ENCODE measurements around the gene BCL2L13.

BCL2L13 gene

GRCh38 chr22:17638432-17639246 is at the start of gene BCL2L13:
Gene BCL2L13 (plus strand): TSS chr22:17638757. CDS start chr22:17655712, 16,955 bp downstream.
- DNase-seq (ENCODE audit: low spot score): peak; percentile 87

- no peak for DNase-seq (ENCODE audit: low spot score)
Measured at GRCh38 chr22:17589810-17590375, 48.7 kb upstream of the BCL2L13 start.

- no peak for DNase-seq (ENCODE audit: low spot score)
Measured at GRCh38 chr22:17590586-17590985, 48.0 kb upstream of the BCL2L13 start.

GRCh38 chr22:17592201-17592600 is 46.4 kb upstream of the BCL2L13 start:
- no peak for DNase-seq (ENCODE audit: low spot score)

- no peak for DNase-seq (ENCODE audit: low spot score)
Measured at GRCh38 chr22:17596226-17596625, 42.3 kb upstream of the BCL2L13 start.

- DNase-seq (ENCODE audit: low spot score): peak; percentile 48
Measured at GRCh38 chr22:17597217-17597616, 41.3 kb upstream of the BCL2L13 start.

GRCh38 chr22:17598318-17598717 is 40.2 kb upstream of the BCL2L13 start:
- no peak for DNase-seq (ENCODE audit: low spot score)

- DNase-seq (ENCODE audit: low spot score): no peak
Measured at GRCh38 chr22:17601031-17601430, 37.5 kb upstream of the BCL2L13 start.

- peak; percentile 14 for DNase-seq (ENCODE audit: low spot score)
Measured at GRCh38 chr22:17603668-17604067, 34.9 kb upstream of the BCL2L13 start.

- peak; percentile 64 for DNase-seq (ENCODE audit: low spot score)
Measured at GRCh38 chr22:17606496-17606895, 32.1 kb upstream of the BCL2L13 start.

- DNase-seq (ENCODE audit: low spot score): peak; percentile 7
Measured at GRCh38 chr22:17607891-17608521, 30.6 kb upstream of the BCL2L13 start.

- no peak for DNase-seq (ENCODE audit: low spot score)
Measured at GRCh38 chr22:17612057-17612456, 26.5 kb upstream of the BCL2L13 start.

- no peak for DNase-seq (ENCODE audit: low spot score)
Measured at GRCh38 chr22:17613280-17613679, 25.3 kb upstream of the BCL2L13 start.

- DNase-seq (ENCODE audit: low spot score): no peak
Measured at GRCh38 chr22:17627961-17628405, 10.6 kb upstream of the BCL2L13 start.

GRCh38 chr22:17628406-17629172 is 10.0 kb upstream of the BCL2L13 start, which contains the start of gene ATP6V1E1:
Gene ATP6V1E1 (minus strand): TSS chr22:17628749. CDS start chr22:17628635, 114 bp downstream.
- peak; percentile 98 for DNase-seq (ENCODE audit: low spot score)

GRCh38 chr22:17629173-17629489 is 9.4 kb upstream of the BCL2L13 start:
- DNase-seq (ENCODE audit: low spot score): no peak

- DNase-seq (ENCODE audit: low spot score): no peak
Measured at GRCh38 chr22:17629641-17630040, 8.9 kb upstream of the BCL2L13 start.

GRCh38 chr22:17631076-17631565 is 7.4 kb upstream of the BCL2L13 start:
- DNase-seq (ENCODE audit: low spot score): no peak

- peak; percentile 58 for DNase-seq (ENCODE audit: low spot score)
Measured at GRCh38 chr22:17633217-17633997, 5.2 kb upstream of the BCL2L13 start.

GRCh38 chr22:17633998-17634323 is 4.6 kb upstream of the BCL2L13 start:
- no peak for DNase-seq (ENCODE audit: low spot score)

- no peak for DNase-seq (ENCODE audit: low spot score)
Measured at GRCh38 chr22:17634696-17635095, 3.9 kb upstream of the BCL2L13 start.
